NB4 (cell line): ENCODE results near the gene HOXD1.

Experiments used
- MYC ChIP-seq: IDR thresholded peaks from 2 replicates; pipeline ENCODE4 v1.6.1; 2011; ENCODE audit warnings: low read depth, low read length
- POLR2A ChIP-seq: IDR thresholded peaks from 2 replicates; pipeline ENCODE4 v1.6.1; 2011; ENCODE audit warnings: mild to moderate bottlenecking; ENCODE audit not compliant: insufficient read length; ENCODE audit errors: extremely low read depth
- TF ChIP-seq, protein P1 (sequence below): IDR thresholded peaks from one replicate; pipeline ENCODE4 v1.5.1; 2012; ENCODE audit warnings: low read depth, low read length
- TF ChIP-seq, protein P2 (sequence below): IDR thresholded peaks from 2 replicates; pipeline ENCODE4 v1.6.1; 2011; ENCODE audit warnings: low read depth, low read length

DNA sequence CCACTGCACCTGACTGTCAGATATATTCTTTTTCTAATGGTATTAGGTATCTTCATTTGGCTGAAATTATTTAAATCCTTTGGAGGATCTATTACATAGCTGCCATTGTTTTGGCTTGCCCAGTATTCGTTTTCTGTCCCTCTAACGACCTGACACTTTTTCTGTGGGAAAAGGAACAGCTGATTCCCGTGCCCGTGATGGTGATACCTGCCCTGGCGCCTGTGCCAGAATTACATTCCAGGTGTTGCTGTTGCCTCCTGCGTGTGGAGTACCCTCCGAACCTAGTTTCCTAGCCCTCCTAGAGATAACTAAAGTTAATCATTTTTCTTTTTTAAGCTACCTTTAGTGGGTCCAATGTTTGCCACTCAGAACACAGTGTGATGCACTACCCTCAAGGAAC, 14.0 kb downstream of the HOXD1 start:
- TF ChIP-seq, protein P1, sequence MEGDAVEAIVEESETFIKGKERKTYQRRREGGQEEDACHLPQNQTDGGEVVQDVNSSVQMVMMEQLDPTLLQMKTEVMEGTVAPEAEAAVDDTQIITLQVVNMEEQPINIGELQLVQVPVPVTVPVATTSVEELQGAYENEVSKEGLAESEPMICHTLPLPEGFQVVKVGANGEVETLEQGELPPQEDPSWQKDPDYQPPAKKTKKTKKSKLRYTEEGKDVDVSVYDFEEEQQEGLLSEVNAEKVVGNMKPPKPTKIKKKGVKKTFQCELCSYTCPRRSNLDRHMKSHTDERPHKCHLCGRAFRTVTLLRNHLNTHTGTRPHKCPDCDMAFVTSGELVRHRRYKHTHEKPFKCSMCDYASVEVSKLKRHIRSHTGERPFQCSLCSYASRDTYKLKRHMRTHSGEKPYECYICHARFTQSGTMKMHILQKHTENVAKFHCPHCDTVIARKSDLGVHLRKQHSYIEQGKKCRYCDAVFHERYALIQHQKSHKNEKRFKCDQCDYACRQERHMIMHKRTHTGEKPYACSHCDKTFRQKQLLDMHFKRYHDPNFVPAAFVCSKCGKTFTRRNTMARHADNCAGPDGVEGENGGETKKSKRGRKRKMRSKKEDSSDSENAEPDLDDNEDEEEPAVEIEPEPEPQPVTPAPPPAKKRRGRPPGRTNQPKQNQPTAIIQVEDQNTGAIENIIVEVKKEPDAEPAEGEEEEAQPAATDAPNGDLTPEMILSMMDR = no peak
- TF ChIP-seq POLR2A (no peak), MYC (no peak)
- TF ChIP-seq, protein P2, sequence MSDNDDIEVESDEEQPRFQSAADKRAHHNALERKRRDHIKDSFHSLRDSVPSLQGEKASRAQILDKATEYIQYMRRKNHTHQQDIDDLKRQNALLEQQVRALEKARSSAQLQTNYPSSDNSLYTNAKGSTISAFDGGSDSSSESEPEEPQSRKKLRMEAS = no peak
